Measurements from ENCODE around the gene ENG.
"Not testable (repeated sequence)": the region's sequence is repeated elsewhere in the genome, so short reads cannot be mapped to it uniquely, and the experiment has no call there.

Gene ENG

DNA sequence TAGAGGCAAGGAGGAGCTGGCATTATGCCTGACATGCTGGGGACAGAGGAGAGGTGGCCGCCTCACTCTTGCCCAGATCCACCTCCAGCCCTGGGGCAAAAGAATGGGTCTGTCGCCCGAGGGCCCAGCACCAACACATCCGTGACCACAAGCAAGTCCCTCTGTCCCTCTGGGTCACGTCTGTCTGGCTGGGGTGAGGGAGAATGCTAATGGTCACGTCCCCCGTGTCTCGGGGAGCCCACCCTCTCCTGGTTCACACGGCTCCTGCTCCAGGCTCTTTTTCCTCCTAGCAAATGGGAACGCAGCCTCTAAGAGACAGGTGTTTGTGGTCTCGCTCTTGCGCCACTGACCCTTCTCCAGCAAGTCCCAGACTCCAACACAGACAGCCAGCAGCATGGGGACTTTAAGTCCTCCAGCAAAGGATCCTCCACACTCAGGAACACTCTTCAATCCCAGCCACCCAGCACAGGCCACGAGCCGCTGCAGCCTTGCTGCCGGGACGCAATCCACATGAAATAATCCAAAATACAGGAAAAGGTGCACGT lies 4.1 kb downstream of the ENG start:
- DNase-seq (ENCODE audit: insufficient read length, low spot score) (no peak), FAIRE-seq (no peak)
- no peak for TF ChIP-seq POLR2A (IDR thresholded peaks at IDR 0.05; ENCODE audit: low read depth, low read length)

DNA sequence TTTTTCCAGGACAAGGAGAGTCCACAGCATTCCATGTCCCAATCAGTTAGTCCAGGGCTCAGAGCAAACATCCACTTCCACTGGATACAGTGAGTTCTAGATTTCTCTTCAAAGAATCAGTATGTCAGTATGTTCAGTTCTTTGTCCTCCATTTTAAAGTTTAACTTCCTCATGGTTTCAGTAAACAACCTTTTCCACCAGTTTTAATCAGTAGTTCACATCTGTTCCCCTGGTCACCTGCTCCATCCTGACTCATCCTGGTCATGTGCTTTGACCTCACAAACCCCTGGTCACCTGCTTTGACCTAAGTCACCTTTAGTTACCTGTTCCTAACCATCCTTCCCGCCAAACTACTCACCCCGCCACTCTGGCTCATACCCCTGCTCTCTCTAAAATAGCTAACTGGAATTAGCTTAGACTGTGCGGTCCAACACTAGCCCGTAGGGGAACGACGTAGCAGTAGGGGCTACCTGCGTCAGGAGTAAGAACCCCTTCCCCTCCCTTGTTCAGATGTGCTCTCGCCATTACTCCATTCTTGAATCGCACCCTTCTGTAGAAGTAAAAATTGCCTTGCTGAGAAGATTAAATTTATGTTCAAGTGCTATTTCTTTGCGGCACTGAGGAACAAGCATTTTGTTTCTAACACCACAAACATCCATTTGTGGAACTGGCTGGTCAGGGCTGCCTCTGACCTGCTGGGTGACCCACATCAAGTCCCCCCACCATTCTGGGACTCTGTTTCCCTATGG lies 5.5 kb downstream of the ENG start:
- FAIRE-seq (no peak), DNase-seq (ENCODE audit: insufficient read length, low spot score) (no peak)
- TF ChIP-seq POLR2A (IDR thresholded peaks at IDR 0.05; ENCODE audit: low read depth, low read length), result no peak

DNA sequence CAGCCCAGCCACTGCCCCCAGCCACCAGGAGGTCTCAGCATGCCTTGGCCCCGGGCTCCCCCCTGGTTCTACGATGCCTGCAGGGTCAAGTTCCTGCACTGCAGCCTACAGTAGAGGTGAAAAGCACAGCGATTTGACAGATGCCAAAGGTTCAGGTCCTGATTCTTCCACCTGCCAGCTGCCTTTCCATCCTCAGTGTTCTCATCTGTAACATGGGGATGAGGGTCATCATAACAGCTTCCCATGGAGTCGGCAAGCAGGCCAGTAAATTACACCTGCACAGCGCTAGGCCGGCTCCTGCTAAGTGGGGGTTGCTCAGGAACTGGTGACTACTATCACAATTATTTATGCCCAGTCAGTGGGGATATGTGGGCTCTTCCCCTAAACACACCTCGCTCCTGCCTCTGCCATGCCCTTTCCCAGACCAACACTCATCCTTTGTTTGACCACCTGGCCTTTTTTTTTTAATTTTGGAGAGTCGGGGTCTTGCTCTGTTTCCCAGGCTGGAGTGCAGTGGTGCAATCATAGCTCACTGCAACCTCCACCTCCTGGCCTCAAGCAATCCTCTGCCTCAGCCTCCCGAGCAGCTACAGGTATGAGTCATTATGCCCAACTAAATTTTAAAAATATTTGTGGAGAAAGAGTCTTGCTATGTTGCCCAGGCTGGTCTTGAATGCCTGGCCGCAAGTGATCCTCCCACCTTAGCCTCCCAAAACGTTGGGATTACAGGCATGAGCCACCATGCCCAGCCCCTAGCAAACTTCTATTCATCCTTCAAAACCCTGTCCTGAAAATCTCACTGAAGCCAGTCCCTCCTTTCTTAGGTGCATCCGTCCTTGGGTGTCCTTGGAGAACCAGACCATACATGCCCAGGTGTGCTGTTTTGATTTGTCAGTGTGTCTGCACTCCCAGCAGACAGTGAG lies 6.4 kb downstream of the ENG start:
- DNase-seq (ENCODE audit: insufficient read length, low spot score), result no peak
- TF ChIP-seq POLR2A (IDR thresholded peaks at IDR 0.05; ENCODE audit: low read depth, low read length), result no peak
- no peak for FAIRE-seq

GRCh38 chr9:127847178-127847510 lies 7.3 kb downstream of the ENG start:
- no peak for TF ChIP-seq POLR2A (IDR thresholded peaks at IDR 0.05; ENCODE audit: low read depth, low read length)
- DNase-seq (ENCODE audit: insufficient read length, low spot score) (peak; percentile 59), FAIRE-seq (no peak)

GRCh38 chr9:127846443-127847177 lies 7.8 kb downstream of the ENG start:
- TF ChIP-seq POLR2A (IDR thresholded peaks at IDR 0.05; ENCODE audit: low read depth, low read length), result no peak
- DNase-seq (ENCODE audit: insufficient read length, low spot score), result no peak
- FAIRE-seq, result no peak

- FAIRE-seq; DNase-seq (ENCODE audit: insufficient read length, low spot score): not testable (repeated sequence)
These were observed 8.8 kb downstream of the ENG start for GRCh38 chr9:127845619-127846018.

GRCh38 chr9:127844821-127845359 lies 9.6 kb downstream of the ENG start:
- DNase-seq (ENCODE audit: insufficient read length, low spot score) (no peak), FAIRE-seq (no peak)
- no peak for TF ChIP-seq POLR2A (IDR thresholded peaks at IDR 0.05; ENCODE audit: low read depth, low read length)

DNA sequence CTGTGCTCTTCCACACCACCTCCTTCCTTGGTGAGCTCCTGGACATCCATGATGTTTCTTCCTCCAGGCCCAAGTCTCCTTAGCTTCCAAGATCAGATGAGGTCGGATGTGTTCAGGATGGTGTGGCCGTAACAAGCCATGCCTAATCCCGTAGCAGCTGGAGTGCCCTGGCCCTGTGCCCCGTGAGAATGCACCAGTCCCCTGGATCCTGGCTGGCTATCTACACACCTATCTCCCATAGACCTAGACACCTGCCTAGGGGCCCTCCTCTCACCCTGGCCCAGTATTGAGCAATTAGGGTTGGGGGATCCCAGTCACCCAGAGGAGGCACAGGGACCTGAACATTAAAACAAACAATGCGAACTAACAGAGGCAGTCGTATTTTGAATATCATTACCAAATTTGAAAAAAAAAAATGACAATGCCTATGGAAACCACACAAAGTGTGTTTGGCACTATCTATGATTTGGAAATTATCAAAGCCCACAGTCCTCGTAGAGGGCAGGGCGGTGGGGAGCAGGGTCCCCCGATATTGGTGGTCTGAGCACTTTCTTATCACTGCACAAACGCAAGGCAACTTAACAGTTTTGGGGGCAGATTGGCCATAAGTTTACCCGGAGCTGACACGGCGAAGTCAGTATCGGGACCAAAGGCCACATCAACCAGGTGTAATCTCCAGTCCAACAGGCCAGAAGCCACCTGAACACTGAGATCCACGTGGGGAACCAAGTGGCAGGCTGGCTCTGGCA lies 13.2 kb downstream of the ENG start:
- DNase-seq (ENCODE audit: insufficient read length, low spot score) (no peak), FAIRE-seq (no peak)
- TF ChIP-seq POLR2A (IDR thresholded peaks at IDR 0.05; ENCODE audit: low read depth, low read length), result no peak

DNA sequence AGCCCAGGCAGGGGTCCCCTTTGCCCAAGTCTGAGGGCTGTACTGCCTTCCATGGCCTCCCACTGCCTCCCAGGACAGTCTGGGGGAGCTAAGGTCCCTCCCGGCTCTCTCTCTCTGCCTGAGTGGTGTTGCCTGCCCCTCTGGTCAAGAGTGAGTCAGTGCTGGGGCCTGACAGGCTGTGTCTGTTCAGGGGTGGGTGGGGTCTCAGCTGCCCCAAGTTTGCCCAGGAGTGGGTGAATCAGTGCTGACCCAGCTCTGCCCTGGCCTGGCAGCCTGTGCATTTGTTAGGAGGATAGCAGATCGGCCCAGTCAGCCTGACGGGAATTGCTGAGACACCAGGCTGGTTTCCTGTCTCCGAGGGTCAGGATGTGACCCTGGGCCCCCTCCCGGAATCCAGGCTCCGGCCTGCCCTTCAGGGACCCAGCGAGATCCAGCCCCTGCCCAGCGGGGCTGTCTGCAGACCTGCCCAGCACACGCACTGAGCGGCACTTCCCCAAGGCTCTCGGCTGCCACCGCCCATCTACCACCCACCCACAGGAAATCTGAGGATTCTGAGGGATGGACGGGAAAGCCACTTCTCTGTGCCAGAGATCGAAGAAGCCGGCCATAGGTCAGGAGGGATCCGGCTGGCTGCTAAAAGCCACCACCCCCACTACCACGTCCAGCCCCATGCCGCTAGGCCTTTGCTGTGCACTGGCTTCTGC lies 15.9 kb downstream of the ENG start:
- FAIRE-seq (peak; percentile 95), DNase-seq (ENCODE audit: insufficient read length, low spot score) (peak; percentile 100)
- TF ChIP-seq POLR2A (IDR thresholded peaks at IDR 0.05; ENCODE audit: low read depth, low read length), result peak; percentile 80

DNA sequence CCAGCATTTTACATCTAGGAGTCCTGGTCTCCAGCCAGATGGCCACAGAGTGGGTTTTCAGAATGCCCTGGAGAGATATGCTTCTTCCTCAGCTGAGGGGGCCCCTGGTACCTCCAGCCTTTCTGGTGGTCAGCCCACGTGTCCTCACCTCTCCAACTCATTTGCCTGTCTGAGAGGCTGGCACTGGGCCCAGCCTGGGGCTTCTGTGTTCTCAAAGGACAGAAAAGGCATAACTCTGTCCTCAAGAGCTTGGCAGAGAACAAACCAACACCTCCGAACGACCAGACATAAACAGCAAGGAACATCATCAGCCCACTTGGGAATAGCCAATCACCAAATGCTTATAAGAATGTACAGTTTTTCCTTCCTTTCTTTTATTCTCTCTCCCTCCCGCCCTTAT lies 17.1 kb downstream of the ENG start:
- TF ChIP-seq POLR2A (IDR thresholded peaks at IDR 0.05; ENCODE audit: low read depth, low read length), result no peak
- no peak for FAIRE-seq
- no peak for DNase-seq (ENCODE audit: insufficient read length, low spot score)

GRCh38 chr9:127836561-127836960 lies 17.9 kb downstream of the ENG start:
- not testable (repeated sequence) for FAIRE-seq; DNase-seq (ENCODE audit: insufficient read length, low spot score)

- FAIRE-seq, result no peak
- no peak for TF ChIP-seq POLR2A (IDR thresholded peaks at IDR 0.05; ENCODE audit: low read depth, low read length)
These were observed 18.4 kb downstream of the ENG start for GRCh38 chr9:127835991-127836516.

More at GRCh38 chr9:127835991-127836516, 18.4 kb downstream of the ENG start:
- DNase-seq (ENCODE audit: insufficient read length, low spot score), result no peak
